Measurements from ENCODE around the gene ZNRF3.

- no peak for TF ChIP-seq POLR2A (IDR thresholded peaks at IDR 0.05)
- TF ChIP-seq CTCF (IDR thresholded peaks at IDR 0.05), result no peak
Measured at GRCh38 chr22:28929197-28929596, 45.8 kb downstream of the ZNRF3 start.
